ENCODE data around the gene PTCHD1.

PTCHD1 gene

GRCh38 chrX:23422912-23423311 lies 88.3 kb downstream of the PTCHD1 start:
- DNase-seq, result no peak

GRCh38 chrX:23434356-23434884 lies 99.8 kb downstream of the PTCHD1 start:
- DNase-seq, result no peak

GRCh38 chrX:23435108-23435507 lies 100.5 kb downstream of the PTCHD1 start:
- DNase-seq, result no peak

GRCh38 chrX:23435575-23435974 lies 100.9 kb downstream of the PTCHD1 start:
- no peak for DNase-seq

- no peak for DNase-seq
Observed at GRCh38 chrX:23436875-23437274, 102.2 kb downstream of the PTCHD1 start.

- DNase-seq, result no peak
Observed at GRCh38 chrX:23451266-23451665, 116.6 kb downstream of the PTCHD1 start.
